Prostate gland (tissue), 2 donors: ENCODE data around the gene HCFC2.

ENCODE experiments used
- CTCF ChIP-seq, 4 experiments: fragments of 200-600 bp in 2 of 4; fragments of 450-650 bp in 2 of 4; sonication (generic) in 2 of 4; IDR thresholded peaks; 1 replicate in 3 of 4; 2 replicates in 1 of 4; pipeline ENCODE4 v1.5.1; 2016 to 2019; ENCODE audit warnings: antibody characterized with exemption in 4 of 4, mild to moderate bottlenecking in 2 of 4, moderate library complexity in 2 of 4
- POLR2A ChIP-seq: fragments of 450-650 bp; IDR thresholded peaks from one replicate; pipeline ENCODE4 v1.6.1; 2016; ENCODE audit warnings: antibody characterized with exemption, mild to moderate bottlenecking
- POLR2AphosphoS5 ChIP-seq: sonication (generic); formaldehyde crosslinking; IDR thresholded peaks from one replicate; pipeline ENCODE4 v1.6.1; 2017; ENCODE audit warnings: antibody characterized with exemption

DNA sequence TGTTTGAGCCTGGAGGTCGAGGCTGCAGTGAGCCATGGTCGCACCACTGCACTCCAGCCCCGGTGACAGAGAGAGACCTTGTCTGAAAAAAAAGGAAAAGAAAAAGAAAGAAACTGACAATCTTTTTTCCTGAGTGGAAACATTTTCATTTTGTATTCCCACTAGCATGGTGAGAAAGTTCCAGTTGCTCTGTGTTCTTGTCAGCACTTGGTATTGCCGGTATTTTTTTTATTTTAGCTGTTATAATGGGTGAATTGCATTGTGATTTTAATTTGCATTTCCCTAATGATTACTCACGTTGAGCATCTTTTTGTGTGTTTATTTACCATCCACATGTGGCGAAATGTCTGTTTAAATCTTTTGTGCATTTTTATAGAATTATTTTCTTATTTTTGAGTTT, 40.0 kb upstream of the HCFC2 start:
- TF ChIP-seq CTCF (IDR thresholded peaks at IDR 0.05) (no peak), POLR2AphosphoS5 (no peak), POLR2A (no peak)
